Measurements from ENCODE around the gene COL6A5. TPM values are rescaled to one million over a fixed set of nuclear protein-coding genes. Genes with fewer than 3 reads are reported as not detected.

COL6A5 gene
- total and polyA plus RNA-seq, 2 of the 13 experiments (the other 11 are each of a cell fraction or from before 2014, with no cell fraction given): not detected

- TF ChIP-seq ZBTB3 (CRISPR knock-in tag; IDR thresholded peaks at IDR 0.05; ENCODE audit: borderline replicate concordance, low read depth): no peak
These were observed 3.6 kb upstream of the COL6A5 start (continued) for GRCh38 chr3:130341882-130342281.

GRCh38 chr3:130342821-130343661 lies 2.4 kb upstream of the COL6A5 start:
- TF ChIP-seq HNRNPH1 (optimal IDR thresholded peaks at IDR 0.05; ENCODE audit: low read depth, low read length) (no peak), BRCA1 (CRISPR knock-in tag; IDR thresholded peaks at IDR 0.05) (no peak), U2AF2 (IDR thresholded peaks at IDR 0.05; ENCODE audit: low read depth, low read length) (no peak), ZNF264 (CRISPR knock-in tag; IDR thresholded peaks at IDR 0.05) (no peak), GABPB1 (CRISPR knock-in tag; IDR thresholded peaks at IDR 0.05) (no peak), NFIB (CRISPR knock-in tag; IDR thresholded peaks at IDR 0.05; ENCODE audit: borderline replicate concordance) (no peak), GPN1 (CRISPR knock-in tag; IDR thresholded peaks at IDR 0.05; ENCODE audit: borderline replicate concordance) (no peak), ZNF207 (IDR thresholded peaks at IDR 0.05; ENCODE audit: borderline replicate concordance) (no peak), ZNF552 (CRISPR knock-in tag; IDR thresholded peaks at IDR 0.05; ENCODE audit: borderline replicate concordance) (no peak), EEA1 (CRISPR knock-in tag; IDR thresholded peaks at IDR 0.05; ENCODE audit: borderline replicate concordance) (no peak), PHB2 (IDR thresholded peaks at IDR 0.05; ENCODE audit: partially characterized antibody) (no peak), HES4 (CRISPR knock-in tag; IDR thresholded peaks at IDR 0.05; ENCODE audit: borderline replicate concordance) (no peak), ELF4 (CRISPR knock-in tag; IDR thresholded peaks at IDR 0.05; ENCODE audit: borderline replicate concordance) (no peak), ZFYVE20 (CRISPR knock-in tag; IDR thresholded peaks at IDR 0.05; ENCODE audit: borderline replicate concordance, low read depth) (no peak), HOXA7 (CRISPR knock-in tag; IDR thresholded peaks at IDR 0.05) (no peak), ZNF773 (CRISPR knock-in tag; IDR thresholded peaks at IDR 0.05; ENCODE audit: borderline replicate concordance) (no peak), SMAD1 (CRISPR knock-in tag; IDR thresholded peaks at IDR 0.05; ENCODE audit: borderline replicate concordance, low read depth) (no peak)
- TF ChIP-seq, protein P1, sequence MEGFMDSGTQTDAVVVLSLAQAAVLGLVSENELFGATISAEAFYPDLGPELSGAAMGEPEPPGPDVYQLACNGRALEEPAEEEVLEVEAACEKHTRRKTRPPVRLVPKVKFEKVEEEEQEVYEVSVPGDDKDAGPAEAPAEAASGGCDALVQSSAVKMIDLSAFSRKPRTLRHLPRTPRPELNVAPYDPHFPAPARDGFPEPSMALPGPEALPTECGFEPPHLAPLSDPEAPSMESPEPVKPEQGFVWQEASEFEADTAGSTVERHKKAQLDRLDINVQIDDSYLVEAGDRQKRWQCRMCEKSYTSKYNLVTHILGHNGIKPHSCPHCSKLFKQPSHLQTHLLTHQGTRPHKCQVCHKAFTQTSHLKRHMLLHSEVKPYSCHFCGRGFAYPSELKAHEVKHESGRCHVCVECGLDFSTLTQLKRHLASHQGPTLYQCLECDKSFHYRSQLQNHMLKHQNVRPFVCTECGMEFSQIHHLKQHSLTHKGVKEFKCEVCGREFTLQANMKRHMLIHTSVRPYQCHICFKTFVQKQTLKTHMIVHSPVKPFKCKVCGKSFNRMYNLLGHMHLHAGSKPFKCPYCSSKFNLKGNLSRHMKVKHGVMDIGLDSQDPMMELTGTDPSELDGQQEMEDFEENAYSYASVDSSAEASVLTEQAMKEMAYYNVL (CRISPR knock-in tag; IDR thresholded peaks at IDR 0.05; ENCODE audit: borderline replicate concordance): no peak
- TF ChIP-seq, protein P2, sequence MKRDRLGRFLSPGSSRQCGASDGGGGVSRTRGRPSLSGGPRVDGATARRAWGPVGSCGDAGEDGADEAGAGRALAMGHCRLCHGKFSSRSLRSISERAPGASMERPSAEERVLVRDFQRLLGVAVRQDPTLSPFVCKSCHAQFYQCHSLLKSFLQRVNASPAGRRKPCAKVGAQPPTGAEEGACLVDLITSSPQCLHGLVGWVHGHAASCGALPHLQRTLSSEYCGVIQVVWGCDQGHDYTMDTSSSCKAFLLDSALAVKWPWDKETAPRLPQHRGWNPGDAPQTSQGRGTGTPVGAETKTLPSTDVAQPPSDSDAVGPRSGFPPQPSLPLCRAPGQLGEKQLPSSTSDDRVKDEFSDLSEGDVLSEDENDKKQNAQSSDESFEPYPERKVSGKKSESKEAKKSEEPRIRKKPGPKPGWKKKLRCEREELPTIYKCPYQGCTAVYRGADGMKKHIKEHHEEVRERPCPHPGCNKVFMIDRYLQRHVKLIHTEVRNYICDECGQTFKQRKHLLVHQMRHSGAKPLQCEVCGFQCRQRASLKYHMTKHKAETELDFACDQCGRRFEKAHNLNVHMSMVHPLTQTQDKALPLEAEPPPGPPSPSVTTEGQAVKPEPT (CRISPR knock-in tag; IDR thresholded peaks at IDR 0.05; ENCODE audit: low read depth): no peak
- 6% methylated on average over 7 of the region's 7 CpGs for WGBS (ENCODE audit: low lambda C conversion rate)

More at GRCh38 chr3:130342821-130343661, 2.4 kb upstream of the COL6A5 start:
- no peaks in the 10 kb centered on the region for H3K9me3 ChIP-seq (ENCODE audit: low read length)
- DNase-seq (ENCODE audit: low spot score): no peak
- no TSS peak for BruUV-seq (replicated peaks)
- intact Hi-C loops (cut with micrococcal nuclease; ENCODE audit: unreplicated experiment) (no loop called here), in situ Hi-C loops (cut with HindIII; ENCODE audit: extremely low pct_ligation_motif_present, low pct_unique_long_range_greater_than_20kb) (no loop called here)
- no peak for FAIRE-seq
- ChIA-PET POLR2A (no interaction called here), CTCF (ENCODE audit: low intra/inter-chr PET ratio, low total read pairs) (no interaction called here)
- H3K4me1 ChIP-seq (ENCODE audit: insufficient read depth, low read length): no peaks in the 10 kb centered on the region
- no peaks in the 10 kb centered on the region for H3K79me2 ChIP-seq (ENCODE audit: insufficient read depth, low read length)
- no peak overlapping the region for H3K9ac ChIP-seq (ENCODE audit: insufficient read depth, low read depth, low read length)
- no peaks in the 10 kb centered on the region for H3K36me3 ChIP-seq (replicated peaks in 1 of 2; ENCODE audit: control insufficient read depth in 1 of 2, insufficient read depth in 2 of 2, low read length in 2 of 2)
- no peak overlapping the region for H2AFZ ChIP-seq (ENCODE audit: low read length)
- peaks cover 0 to 15% of the 10 kb centered on the region in 2 experiments; a peak in 3 of 5 replicates for H3K27me3 ChIP-seq (ENCODE audit: control insufficient read depth in 1 of 2, insufficient read depth in 2 of 2, low read length in 2 of 2)
- no peak overlapping the region for H3K27ac ChIP-seq (ENCODE audit: extremely low read length, insufficient read depth, low read length)
- H4K20me1 ChIP-seq (ENCODE audit: insufficient read depth, low read length): no peaks in the 10 kb centered on the region
- ATAC-seq: no peak
- H3K4me2 ChIP-seq (ENCODE audit: low read depth, low read length): no peak overlapping the region
- no peak overlapping the region for H3K4me3 ChIP-seq (replicated peaks in 1 of 3; ENCODE audit: insufficient read depth in 1 of 3, low read depth in 2 of 3, low read length in 3 of 3)
